ENCODE data around the gene PTPRN2.

Gene PTPRN2

GRCh38 chr7:158018971-158019645, 568.5 kb downstream of the PTPRN2 start:
- DNase-seq, result no peak

DNA sequence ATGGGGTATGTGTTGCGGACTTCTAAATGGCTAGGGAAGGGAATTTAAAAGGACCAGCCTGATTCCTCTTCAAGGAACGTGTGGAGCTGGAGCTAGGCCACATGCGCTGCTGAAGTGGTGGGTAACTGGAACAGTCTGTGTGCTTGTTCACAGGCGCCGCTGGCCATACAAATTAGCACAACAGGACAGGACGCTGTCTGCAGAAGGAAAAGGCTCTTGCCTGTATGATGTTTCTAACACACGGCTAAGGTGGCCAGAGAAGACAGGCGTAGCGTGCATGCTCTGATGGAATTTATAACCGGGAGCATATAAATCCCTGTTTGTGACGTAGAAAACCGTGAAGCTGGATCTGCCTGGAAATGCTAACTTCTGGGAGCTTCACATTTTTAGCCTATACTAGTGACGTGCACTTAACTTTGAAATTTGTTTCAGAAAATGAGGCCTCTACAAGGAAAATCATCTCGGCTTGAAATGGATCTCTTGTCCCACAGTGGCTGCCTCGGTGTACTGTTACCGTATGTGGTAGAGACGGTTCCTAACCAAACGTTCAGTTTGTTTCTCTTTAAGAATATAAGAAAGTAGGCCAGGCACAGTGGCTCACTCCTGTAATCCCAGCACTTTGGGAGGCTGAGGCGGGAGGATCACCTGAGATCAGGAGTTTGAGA, 569.4 kb downstream of the PTPRN2 start:
- no peak for DNase-seq

DNA sequence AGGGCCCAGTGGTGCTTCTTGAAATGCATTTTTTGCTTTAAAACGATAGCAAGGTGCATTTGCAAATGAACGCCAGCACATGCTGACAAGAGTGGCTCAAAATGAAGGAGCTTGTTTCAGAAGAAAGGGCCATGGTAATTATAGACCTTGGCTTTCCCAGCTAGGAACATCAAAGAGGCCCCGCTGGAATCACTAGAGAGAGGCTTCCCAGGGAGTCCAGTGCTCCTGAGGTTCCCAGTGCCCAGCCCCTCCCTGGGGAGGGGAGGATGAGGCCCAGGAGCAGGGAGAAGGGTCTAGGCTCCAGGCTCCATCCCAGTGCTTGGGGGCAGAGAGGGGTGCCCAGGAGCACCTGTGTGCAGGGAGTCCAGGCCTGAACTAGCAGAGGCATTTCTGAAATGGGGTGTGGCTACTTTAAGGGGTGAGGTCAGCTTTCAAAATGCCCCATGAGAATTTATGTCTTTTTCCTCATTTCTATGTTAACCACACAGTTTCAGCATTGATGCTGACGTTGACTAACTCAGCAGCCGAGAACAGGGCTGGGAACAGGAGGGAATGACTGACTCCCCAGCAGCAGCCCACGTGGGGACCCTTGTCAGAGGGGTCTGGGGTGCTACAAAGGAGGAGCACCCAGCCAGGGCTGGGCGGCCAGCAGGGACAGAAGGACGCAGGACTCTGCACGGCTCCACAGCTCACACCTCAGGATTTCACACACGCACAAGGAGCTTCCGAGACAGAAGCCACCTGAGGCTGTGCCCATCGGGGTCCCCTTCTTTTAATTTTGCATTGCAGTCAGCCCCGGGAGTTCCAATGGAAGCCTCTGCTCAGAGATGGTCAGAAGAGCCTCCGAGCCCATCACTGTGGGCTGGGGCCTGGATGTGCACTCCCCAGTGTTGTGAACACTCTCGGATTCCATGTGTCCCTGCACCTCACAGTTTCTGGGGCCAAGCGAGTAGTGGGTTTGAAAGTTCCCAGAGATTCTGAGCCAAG, 570.2 kb downstream of the PTPRN2 start:
- DNase-seq, result peak in 3 of 4 experiments; percentile 3 to 5 (median 3)

DNA sequence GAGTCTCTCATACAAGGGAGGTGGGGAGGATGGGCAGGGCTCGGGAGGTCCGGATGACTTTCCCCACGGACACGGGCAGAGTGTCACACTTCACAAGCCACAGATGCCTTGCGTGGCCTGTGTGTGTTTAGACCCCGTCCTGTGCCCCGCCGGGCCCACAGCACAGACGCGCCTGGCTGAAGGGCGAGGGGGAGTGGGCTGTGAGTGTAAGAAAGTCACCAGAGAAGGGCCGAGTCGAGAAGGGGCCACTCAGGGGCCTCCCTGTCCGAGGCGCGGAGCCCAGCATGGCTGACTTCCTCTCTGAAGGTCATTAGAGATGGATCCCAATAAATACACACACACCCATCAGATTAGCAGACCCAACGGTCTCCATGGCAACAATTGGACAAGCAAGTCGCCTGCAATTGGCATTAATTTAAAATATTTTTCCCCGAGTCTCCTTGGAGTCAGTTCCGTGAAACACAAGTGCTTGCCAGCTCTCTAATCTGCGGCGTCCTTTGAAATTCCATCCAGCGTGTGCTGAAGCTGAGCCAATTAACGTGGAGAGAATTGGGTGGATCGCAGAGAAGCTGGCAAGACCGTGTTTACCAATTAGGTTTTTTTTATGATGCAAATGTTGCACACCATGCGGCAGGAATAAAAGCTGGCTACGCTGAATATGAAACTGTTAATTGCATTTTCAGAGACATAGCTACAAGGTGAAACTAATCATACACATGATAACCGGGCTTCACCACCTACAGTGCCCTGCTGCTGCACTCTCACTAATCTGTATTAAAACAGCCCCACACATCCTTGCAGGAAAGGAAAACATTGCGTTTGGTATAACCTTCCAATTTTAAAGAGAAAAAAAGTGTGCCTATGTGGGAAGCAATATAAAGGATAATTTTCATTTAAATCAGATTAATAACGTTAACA, 571.2 kb downstream of the PTPRN2 start:
- DNase-seq, result no peak

- DNase-seq, result no peak
Measured at GRCh38 chr7:158015403-158016179, 572.0 kb downstream of the PTPRN2 start.

GRCh38 chr7:158014976-158015375, 572.6 kb downstream of the PTPRN2 start:
- no peak for DNase-seq

- DNase-seq, result peak in 1 of 4 experiments; percentile 7
Measured at GRCh38 chr7:158013085-158013668, 574.4 kb downstream of the PTPRN2 start.

DNA sequence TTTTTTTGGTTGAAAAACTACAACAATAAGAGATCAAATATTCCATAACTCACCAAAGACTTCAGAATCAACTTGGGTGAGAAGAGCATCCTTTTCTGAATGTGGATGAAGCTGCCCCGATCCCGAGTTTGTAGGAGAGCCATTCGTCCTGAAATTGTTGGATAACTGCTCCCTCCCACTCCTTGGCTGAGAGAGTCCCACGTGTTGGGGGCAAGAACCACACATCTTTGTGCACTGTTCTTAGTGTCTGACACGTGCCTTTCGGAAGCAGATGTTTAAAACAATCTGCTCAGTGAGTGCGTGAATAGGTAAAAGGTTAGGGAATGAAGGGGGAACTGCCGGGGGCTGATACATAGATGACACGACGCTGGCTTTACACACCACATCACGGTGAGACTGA, 575.7 kb downstream of the PTPRN2 start:
- no peak for DNase-seq

DNA sequence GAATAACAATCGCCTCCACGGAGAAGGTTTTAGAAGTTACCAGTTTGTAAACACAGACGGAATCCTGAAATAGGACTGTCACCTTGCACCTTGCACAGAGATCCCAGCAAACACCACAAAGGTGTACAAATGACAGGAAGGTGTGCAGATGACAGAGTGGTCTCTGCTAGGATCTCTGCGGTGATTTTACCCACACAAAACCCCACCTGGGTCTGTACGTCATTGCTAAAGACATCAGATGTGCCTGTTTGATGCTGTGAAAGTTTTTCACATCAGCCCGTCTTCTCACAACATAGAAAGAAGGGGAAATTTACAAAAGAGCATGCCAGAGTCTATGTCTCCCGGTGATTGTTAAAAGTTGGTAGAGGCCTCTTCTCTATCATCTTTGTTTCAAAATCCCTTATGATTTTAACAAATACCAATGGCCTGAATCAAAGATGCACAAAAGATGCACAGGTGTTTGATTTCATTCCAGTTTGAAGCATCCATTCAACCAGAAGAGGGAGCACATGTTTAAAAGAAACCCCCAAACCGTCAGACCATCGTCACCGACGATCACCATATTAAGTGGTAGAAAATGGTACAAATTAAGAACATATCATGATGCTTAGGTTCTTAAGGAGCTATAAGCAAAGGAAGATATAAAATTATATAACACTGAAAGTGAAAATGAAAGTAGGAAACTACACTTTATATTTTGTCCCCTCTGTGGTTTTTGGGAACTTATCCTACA, 576.5 kb downstream of the PTPRN2 start:
- DNase-seq, result no peak

- no peak for DNase-seq
Measured at GRCh38 chr7:158009886-158010285, 577.7 kb downstream of the PTPRN2 start.

DNA sequence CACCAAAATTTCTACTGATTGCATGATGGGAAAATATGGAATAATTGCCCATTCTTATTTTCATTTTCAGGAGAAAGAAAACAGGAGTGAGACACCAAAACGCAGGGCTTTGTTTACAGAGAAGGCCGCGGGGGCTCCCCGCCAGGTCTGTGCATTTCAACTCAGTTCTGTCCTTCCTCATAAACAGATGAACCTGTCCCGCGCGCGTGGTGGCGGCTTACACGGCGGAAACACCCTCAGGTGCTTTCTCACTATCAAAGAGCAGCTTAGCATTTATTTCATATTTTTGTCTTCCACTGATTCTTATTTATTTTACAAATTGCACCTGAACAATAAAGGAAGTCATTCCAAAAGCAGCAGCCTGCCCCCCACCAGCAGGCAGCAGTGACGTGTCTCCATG, 579.4 kb downstream of the PTPRN2 start:
- DNase-seq, result no peak

DNA sequence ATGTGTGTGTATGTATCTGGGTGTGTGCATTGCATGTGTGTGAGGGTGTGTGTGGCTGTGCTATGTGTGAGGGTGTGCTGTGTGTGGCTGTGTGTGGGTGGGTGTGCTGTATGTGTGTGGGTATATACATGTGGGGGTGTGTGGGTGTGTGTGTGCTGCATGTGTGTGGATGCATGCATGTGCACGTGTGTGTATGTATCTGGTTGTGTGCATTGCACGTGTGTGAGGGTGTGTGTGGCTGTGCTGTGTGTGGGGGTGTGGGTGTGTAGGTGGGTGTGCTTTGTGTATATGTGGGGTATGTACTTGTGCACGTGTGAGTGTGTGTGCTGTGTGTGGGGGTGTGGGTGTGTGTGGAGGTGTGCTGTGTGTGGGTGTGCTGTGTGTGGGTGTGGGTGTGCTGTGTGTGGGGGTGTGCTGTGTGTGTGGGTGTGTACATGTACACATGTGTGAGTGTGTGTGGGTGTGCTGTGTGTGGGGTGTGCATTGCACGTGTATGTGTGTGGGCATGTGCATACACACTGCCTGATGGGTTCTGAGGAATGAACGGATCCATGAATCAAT, 579.8 kb downstream of the PTPRN2 start:
- no peak for DNase-seq

DNA sequence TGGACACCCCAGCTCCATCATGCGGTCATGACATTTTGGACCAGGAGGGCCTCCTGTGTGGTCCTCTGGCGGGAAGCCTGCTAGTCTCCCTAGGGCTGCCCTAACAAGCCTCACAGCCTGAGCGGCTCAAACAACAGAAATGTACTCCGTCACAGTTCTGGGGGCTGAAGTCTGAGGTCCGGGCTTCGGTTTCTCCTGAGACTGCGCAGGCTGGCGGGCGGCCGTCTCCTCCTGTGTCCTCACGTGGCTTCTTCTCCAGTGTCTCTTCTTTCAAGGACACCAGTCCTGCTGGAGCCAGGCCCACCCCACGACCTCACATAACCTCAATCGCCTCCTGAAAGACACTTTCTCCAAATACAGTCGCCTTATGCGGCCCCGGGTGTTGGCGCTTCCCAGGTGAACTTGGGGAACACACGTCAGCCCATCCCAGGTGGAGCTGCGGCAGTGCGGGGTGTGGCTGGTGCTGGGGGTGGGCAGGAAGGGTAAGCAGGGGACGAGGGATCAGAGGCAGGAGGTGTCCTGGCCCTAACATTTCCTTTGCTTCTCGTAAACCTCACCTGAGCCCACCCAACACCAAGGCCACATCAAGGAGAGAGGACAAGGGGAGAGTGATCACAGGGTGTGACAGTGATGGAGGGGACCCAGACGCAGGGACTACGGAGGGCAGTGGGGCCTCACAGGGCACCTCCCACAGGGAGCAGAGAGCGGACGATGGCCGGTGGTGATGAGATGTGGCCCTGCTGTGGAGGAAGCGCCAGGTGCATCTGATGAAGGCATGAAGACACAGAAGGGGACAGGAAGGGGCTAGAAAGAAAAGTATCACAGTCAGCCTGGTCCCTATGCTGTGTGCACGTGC, 580.6 kb downstream of the PTPRN2 start:
- no peak for DNase-seq

GRCh38 chr7:158005531-158005930, 582.1 kb downstream of the PTPRN2 start:
- DNase-seq, result no peak

GRCh38 chr7:158004123-158004490, 583.5 kb downstream of the PTPRN2 start:
- no peak for DNase-seq

DNA sequence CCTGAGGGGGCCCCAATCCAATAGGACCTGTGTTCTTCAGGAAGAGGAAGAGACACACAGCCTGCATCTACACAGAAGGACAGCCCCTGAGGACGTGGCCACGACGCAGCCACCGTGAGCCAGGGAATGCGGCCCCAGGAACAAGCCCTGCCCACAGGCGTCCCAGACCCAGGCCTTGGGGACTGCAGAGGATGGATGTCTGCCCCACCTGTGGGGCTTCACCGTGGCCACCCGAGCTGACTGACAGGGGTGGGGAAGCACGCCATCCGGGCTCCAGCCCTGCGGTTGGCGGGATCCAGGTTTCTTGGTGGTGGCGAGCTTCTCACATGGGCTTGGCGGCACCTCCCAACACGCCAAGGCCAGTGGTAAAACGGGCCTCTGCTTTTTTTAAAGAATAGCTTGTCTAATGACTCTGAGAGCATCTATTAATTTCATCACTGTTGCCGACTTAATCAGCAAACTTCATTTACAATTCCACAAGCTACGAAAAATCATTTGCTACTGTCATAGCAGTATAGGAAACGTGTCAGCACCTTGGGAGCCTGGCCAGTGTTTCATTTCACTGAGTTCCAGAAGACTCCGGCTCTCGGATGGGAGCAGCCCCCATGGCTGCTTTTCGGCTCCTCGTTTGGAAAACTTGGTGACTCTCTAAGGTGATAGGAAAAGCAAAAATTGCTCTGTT, 584.0 kb downstream of the PTPRN2 start:
- no peak for DNase-seq

- no peak for DNase-seq
Measured at GRCh38 chr7:158002486-158003080, 585.0 kb downstream of the PTPRN2 start.

Measured in suppressor macrophage (primary cell).